ENCODE results near the gene SPC24. TPM values are rescaled to one million over a fixed set of nuclear protein-coding genes. Genes with fewer than 3 reads are reported as not detected.

SPC24 gene
- total RNA-seq, 1 experiment from 2014 or later, result 59.2 TPM

DNA sequence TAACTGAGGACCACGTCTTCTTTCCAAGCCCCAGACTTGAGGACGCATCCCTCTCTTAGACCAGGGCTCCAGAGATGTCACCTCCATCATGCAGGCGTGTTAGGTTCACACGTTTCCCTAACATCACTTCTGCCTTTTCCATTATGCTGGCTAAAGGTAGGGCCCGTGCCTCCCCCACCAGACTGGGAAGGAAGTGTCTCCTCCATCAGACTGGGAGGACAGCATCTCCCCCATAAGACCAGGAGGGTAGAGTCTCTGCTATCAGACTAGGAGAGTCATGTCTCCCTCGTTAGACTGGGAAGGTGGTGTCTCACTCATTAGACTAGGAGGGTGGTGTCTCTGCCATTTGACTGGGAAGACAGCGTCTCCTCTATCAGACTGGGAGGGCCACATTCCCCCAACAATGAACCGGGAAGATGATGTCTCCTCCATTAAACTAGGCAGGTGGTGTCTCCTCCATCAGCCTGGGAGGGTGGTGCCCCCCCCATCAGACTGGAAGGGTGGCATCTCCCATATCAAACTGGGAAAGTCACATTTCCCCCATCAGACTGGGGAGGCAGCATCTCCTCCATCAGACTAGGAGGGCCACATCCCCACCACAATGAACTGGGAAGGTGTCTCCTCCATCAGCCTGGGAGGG is 18.1 kb upstream of the SPC24 start:
- no TSS peak for BruUV-seq (replicated peaks)
- intact Hi-C loops (cut with micrococcal nuclease; ENCODE audit: unreplicated experiment), result no loop called here
- Histone ChIP-seq H3F3A (ENCODE audit: insufficient read depth, low read depth) (peaks cover 17% of the 10 kb centered on the region), H3K4me3 (no peak overlapping the region), H3K27me3 (ENCODE audit: insufficient read depth, low read depth) (no peaks in the 10 kb centered on the region), H3K4me1 (replicated peaks; ENCODE audit: insufficient read depth) (peaks cover 8% of the 10 kb centered on the region; the same call in 1 of the 2 replicates), H3K9me2 (ENCODE audit: insufficient read depth) (no peaks in the 10 kb centered on the region), H3K36me3 (ENCODE audit: low read depth) (no peaks in the 10 kb centered on the region), H3K4me2 (no peak overlapping the region), H3K79me2 (ENCODE audit: low read depth) (no peaks in the 10 kb centered on the region), H3K27ac (no peak overlapping the region), H4K20me1 (ENCODE audit: insufficient read depth) (no peaks in the 10 kb centered on the region), H3K9me3 (ENCODE audit: insufficient read depth, low read depth) (no peaks in the 10 kb centered on the region), H2AFZ (no peak overlapping the region)
- ChIA-PET POLR2A (ENCODE audit: unreplicated experiment) (no interaction called here), CTCF (no interaction called here)
- TF ChIP-seq EZH2 (IDR thresholded peaks at IDR 0.05; ENCODE audit: low read depth), result no peak
- TF ChIP-seq, protein P1, sequence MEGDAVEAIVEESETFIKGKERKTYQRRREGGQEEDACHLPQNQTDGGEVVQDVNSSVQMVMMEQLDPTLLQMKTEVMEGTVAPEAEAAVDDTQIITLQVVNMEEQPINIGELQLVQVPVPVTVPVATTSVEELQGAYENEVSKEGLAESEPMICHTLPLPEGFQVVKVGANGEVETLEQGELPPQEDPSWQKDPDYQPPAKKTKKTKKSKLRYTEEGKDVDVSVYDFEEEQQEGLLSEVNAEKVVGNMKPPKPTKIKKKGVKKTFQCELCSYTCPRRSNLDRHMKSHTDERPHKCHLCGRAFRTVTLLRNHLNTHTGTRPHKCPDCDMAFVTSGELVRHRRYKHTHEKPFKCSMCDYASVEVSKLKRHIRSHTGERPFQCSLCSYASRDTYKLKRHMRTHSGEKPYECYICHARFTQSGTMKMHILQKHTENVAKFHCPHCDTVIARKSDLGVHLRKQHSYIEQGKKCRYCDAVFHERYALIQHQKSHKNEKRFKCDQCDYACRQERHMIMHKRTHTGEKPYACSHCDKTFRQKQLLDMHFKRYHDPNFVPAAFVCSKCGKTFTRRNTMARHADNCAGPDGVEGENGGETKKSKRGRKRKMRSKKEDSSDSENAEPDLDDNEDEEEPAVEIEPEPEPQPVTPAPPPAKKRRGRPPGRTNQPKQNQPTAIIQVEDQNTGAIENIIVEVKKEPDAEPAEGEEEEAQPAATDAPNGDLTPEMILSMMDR (conservative IDR thresholded peaks at IDR 0.05), result no peak
- DNase-seq, result no peak

DNA sequence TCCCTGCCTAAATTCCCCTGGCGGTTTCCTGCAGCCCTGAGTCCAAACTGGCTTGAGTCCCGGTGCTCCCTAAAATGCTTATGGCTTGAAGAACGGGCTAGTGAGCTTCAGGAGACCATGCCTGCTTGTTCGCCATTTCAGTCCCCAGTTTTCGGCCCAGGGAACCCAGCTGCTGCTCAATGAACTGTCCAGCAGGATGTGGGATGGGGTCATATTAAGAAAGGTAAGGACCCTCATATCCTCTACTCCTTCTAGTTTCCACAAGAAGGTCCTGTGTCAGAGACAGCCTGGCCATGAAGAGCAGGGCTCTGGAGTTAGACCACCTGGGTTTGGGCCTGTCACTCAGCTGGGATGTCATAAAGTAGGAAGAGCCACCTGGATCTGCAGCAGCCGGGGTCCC is 17.0 kb upstream of the SPC24 start:
- ChIA-PET CTCF (interaction anchor here (0.5 to 0.6 kb wide), 2 partner anchors 8 to 39 kb away, joined by 3 to 11 read pairs; no protein-coding TSS in a partner anchor), POLR2A (ENCODE audit: unreplicated experiment) (no interaction called here)
- H3K36me3 ChIP-seq (ENCODE audit: low read depth), result no peaks in the 10 kb centered on the region
- no peaks in the 10 kb centered on the region for H3K79me2 ChIP-seq (ENCODE audit: low read depth)
- H3F3A ChIP-seq (ENCODE audit: insufficient read depth, low read depth), result peaks cover 22% of the 10 kb centered on the region
- no peaks in the 10 kb centered on the region for H3K27me3 ChIP-seq (ENCODE audit: insufficient read depth, low read depth)
- no TSS peak for BruUV-seq (replicated peaks)
- H2AFZ ChIP-seq, result no peak overlapping the region
- H3K4me2 ChIP-seq, result no peak overlapping the region
- intact Hi-C loops (cut with micrococcal nuclease; ENCODE audit: unreplicated experiment), result no loop called here
- H3K27ac ChIP-seq, result no peak overlapping the region
- H4K20me1 ChIP-seq (ENCODE audit: insufficient read depth), result no peaks in the 10 kb centered on the region
- H3K4me1 ChIP-seq (replicated peaks; ENCODE audit: insufficient read depth), result peaks cover 14% of the 10 kb centered on the region; the same call in 1 of the 2 replicates
- H3K4me3 ChIP-seq, result no peak overlapping the region
- no peaks in the 10 kb centered on the region for H3K9me3 ChIP-seq (ENCODE audit: insufficient read depth, low read depth)
- no peak for DNase-seq
- no peak for TF ChIP-seq EZH2 (IDR thresholded peaks at IDR 0.05; ENCODE audit: low read depth)
- TF ChIP-seq, protein P1 (conservative IDR thresholded peaks at IDR 0.05), result no peak
- no peaks in the 10 kb centered on the region for H3K9me2 ChIP-seq (ENCODE audit: insufficient read depth)

DNA sequence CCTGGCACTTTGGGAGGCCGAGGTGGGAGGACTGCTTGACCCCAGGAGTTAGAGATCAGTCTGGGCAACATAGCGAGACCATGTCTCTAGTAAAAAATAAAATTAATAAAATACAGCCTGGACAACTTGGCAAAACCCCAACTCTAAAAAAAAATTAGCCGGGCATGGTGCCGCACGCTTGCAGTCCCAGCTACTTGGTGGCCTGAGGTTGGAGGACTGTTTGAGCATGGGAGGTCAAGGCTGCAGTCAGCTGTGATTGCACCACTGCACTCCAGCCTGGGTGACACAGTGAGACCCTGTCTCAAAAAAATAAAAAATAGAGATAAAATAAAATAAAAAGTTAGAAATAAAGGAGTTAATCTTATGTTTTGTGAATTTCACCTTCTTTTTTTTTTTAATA is 15.6 kb upstream of the SPC24 start:
- Histone ChIP-seq H3K4me3 (no peak overlapping the region), H4K20me1 (ENCODE audit: insufficient read depth) (no peaks in the 10 kb centered on the region), H3K9me3 (ENCODE audit: insufficient read depth, low read depth) (no peaks in the 10 kb centered on the region), H3K27me3 (ENCODE audit: insufficient read depth, low read depth) (no peaks in the 10 kb centered on the region), H3K4me1 (replicated peaks; ENCODE audit: insufficient read depth) (peaks cover 14% of the 10 kb centered on the region; the same call in 1 of the 2 replicates), H3K36me3 (ENCODE audit: low read depth) (no peaks in the 10 kb centered on the region), H3K9me2 (ENCODE audit: insufficient read depth) (no peaks in the 10 kb centered on the region), H3K4me2 (no peak overlapping the region), H3K79me2 (ENCODE audit: low read depth) (no peaks in the 10 kb centered on the region), H3F3A (ENCODE audit: insufficient read depth, low read depth) (peaks cover 20% of the 10 kb centered on the region), H2AFZ (no peak overlapping the region), H3K27ac (no peak overlapping the region)
- DNase-seq, result no peak
- BruUV-seq (replicated peaks), result no TSS peak
- ChIA-PET POLR2A (ENCODE audit: unreplicated experiment) (no interaction called here), CTCF (no interaction called here)
- intact Hi-C loops (cut with micrococcal nuclease; ENCODE audit: unreplicated experiment), result no loop called here
- TF ChIP-seq, protein P1 (conservative IDR thresholded peaks at IDR 0.05), result no peak
- no peak for TF ChIP-seq EZH2 (IDR thresholded peaks at IDR 0.05; ENCODE audit: low read depth)

All from PC-9 (cell line).